ENCODE measurements around the gene PRRX2.
"Not testable (repeated sequence)": the region's sequence is repeated elsewhere in the genome, so short reads cannot be mapped to it uniquely, and the experiment has no call there.

PRRX2 gene

GRCh38 chr9:129735546-129735945 is 70.1 kb downstream of the PRRX2 start:
- DNase-seq (ENCODE audit: low read depth): no peak

GRCh38 chr9:129736334-129736733 is 70.9 kb downstream of the PRRX2 start:
- no peak for DNase-seq (ENCODE audit: low read depth)

GRCh38 chr9:129737479-129738274 is 72.2 kb downstream of the PRRX2 start:
- no peak for DNase-seq (ENCODE audit: low read depth)

GRCh38 chr9:129739432-129739831 is 74.0 kb downstream of the PRRX2 start:
- DNase-seq (ENCODE audit: low read depth): no peak

DNA sequence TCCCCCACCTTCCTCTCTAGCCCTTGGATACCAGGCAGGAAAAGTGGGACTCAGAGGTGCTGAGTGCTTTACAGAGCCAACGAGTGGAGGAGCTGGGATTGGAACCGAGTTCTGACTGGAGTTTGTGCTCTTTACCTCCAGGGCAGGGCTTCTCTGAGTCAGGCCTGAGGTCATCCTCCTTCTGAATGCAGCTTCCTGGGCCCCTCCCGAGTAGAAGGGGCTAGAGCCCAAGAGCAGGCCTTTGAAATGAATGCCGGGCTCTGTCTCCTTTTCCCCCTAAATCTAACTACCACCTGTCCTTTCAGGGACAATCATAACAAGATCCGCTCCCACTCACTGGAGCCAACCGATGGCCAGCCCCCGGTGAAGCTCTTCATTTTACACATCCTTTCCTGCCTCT is 74.7 kb downstream of the PRRX2 start:
- no peak for DNase-seq (ENCODE audit: low read depth)

DNA sequence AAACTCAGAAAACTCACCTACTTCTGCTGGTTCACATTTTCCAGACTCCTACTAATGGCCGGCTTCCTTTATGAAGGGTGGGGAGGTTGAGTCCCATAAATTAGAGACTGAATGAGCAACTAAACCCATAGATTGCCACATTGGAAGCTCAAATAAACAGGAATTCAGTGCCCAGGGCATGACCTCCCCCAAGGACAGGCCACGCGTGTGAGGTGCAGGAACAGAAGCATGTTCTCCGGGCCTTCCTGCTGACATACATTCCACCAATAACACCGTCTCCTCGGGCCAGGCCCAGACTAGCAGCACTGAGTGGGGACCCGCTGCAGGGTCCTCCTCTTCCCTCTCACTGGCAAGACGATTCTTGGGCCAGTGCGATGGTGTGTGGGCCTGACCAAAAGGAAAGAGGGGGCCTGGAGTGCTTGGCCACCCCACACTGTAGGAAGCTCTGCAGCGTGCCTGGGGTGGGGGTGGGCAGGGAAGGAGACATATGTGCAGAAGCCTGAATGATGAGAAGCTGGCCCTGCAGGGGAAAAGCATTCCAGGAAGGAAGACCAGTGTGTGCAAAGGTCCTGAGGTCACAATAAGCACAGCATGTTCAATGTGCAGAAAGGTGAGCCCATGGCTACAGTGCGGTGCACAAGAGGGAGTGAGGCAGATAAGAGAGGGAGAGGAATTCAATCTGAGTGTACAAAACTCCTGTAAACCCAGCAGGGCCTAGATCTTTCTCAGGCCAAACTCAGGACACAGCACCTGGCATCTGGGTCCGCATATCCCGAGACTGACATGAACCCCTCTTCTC is 75.4 kb downstream of the PRRX2 start:
- no peak for DNase-seq (ENCODE audit: low read depth)

GRCh38 chr9:129745200-129745599 is 79.8 kb downstream of the PRRX2 start:
- no peak for DNase-seq (ENCODE audit: low read depth)

GRCh38 chr9:129746092-129746777 is 80.8 kb downstream of the PRRX2 start:
- no peak for DNase-seq (ENCODE audit: low read depth)

- no peak for DNase-seq (ENCODE audit: low read depth)
Measured at GRCh38 chr9:129748249-129748648, 82.8 kb downstream of the PRRX2 start.

DNA sequence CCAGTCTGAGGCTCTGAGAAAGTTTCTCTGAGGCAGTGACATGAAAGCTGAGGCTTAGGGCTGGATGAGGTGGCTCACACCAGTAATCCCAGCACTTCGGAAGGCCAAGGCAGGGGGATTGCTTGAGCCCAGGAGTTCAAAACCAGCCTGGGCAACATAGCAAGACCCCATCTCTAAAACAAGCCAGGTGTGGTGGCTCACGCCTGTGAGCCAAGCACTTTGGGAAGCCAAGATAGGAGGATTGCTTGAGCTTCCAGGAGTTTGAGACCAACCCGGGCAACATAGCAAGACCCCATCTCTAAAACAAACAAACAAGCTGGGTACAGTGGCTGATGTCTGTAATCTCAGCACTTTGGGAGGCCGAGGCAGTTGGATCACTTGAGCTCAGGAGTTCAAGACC is 83.6 kb downstream of the PRRX2 start:
- not testable (repeated sequence) for DNase-seq (ENCODE audit: low read depth)

- no peak for DNase-seq (ENCODE audit: low read depth)
Measured at GRCh38 chr9:129749575-129749974, 84.1 kb downstream of the PRRX2 start.

GRCh38 chr9:129750013-129750638 is 84.7 kb downstream of the PRRX2 start:
- no peak for DNase-seq (ENCODE audit: low read depth)

DNA sequence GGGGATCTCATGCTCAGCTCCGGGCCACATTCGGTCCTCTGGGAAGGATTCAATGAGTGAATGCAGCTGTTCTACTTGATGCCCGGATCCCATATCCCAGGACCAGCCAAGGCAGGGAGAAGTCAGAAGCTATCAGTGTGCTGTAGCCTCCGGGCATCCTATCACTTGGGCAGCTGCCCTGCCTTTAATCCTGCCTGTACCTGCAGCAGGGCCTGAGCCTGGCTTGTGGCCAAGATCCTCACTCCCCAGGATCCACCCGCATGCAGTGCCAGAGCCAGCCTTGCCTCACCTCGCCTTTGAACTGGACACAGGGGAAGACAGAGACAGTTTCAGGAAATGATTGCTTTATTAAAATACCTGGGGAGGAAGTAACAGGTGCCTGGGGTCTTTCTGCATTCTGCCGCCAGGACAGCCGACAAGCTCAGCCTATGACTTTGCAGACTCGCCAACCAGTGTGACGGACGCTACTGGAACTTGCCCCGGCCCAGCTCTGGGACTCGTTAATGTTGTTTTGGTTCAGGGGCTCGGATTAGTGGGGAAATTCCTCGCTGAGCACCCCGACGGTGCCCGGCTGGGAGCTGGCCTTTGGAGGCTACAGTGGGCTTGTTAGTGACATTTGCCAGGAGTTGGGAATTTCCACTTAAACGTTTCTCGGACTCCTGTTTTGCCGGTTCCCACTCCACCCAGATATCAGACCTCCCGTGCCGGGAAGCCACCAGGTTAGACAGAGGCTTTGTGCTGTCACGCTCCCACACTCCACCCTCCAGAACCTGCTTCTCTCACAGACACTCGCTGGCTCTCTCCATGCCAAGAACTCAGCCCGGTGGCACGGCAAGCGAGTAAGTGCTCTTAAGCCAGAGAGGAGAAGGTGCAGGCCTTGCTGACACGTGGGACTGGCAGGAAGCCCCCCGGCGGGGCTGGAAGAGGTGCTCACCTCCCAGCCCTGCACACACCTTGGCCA is 86.7 kb downstream of the PRRX2 start:
- DNase-seq (ENCODE audit: low read depth): no peak

DNA sequence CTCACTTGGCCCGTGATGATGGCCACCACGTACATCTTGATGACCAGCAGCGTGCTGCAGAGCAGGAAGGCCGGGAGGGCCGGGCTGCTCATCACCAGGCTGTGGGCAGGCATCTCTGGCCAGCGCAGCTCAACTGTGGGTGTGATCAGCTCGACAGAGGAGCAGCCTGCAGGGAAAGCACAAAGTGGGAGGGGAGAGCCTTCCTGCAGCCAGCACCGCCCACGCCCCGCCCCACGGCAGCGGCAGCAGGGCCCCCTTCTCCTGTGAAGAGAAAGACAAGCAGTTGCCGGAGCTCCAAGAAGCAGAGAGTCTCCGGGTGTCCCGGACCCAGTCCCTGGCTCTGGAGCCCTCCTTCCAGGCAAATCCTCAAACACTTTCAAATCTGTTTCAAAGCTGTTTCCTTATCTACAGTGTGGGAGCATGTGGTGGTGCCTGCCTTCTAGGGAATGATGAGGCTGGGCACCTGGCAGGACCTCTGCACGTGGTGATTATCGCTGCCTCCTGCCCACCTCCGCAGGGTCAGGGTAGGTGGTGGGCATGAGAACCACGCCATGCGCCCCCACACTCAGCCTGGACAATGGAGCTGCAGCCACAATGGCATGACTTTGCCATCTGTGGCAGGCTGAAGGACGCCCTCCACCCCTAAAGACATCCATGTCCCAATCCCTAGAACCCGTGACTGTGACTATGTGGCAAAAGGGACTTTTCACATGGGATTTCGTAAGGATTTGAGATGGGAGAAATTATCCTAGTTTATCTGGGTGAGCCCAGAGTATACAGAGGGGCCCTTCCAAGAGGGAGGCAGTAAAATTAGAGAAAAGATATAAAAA is 87.7 kb downstream of the PRRX2 start, which contains the start of gene PTGES:
Gene PTGES (minus strand): TSS at position 143 of the 830 bp plus-strand sequence. CDS start 30 bp downstream, at position 113.
- peak; percentile 25 for DNase-seq (ENCODE audit: low read depth)

- DNase-seq (ENCODE audit: low read depth): no peak
Measured at GRCh38 chr9:129755151-129755550, 89.7 kb downstream of the PRRX2 start.

DNA sequence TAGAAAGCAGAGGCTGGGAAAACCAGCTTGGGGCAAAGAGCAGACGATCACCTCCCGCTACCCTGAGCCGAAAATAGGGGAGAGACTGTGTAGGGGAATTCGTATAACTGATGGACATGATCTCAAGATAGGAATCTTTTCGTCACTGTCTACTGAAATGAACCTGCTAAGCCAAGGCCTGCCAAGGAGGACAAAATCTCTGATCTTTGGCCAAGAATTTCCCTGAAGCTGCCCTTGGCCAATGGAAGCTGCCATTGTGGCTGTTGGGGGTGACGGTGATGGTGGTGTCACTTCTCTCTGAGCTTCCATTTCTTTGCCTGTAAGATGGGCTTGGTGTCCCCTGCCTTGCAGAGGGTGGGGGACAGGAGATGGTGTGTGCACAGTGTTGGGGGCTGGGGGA is 90.7 kb downstream of the PRRX2 start:
- DNase-seq (ENCODE audit: low read depth): no peak

DNA sequence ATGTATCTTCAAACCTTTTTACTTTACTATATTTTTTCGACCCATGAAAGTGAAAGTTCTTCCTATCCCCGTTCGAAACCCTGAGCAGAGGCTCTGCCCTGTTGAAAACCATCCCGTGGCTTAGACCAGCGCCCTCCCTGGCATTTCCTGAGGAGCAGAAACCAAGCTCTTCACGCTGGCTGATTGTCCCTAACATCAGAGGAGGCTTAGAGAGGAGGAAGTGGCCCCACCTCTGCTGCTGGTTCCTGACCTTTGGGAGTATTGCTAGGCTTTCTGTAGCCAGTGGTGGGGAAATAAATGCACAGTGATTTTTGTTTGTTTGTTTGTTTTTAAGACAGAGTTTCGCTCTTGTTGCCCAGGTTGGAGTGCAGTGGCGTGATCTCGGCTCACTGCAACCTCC is 91.6 kb downstream of the PRRX2 start:
- no peak for DNase-seq (ENCODE audit: low read depth)

DNA sequence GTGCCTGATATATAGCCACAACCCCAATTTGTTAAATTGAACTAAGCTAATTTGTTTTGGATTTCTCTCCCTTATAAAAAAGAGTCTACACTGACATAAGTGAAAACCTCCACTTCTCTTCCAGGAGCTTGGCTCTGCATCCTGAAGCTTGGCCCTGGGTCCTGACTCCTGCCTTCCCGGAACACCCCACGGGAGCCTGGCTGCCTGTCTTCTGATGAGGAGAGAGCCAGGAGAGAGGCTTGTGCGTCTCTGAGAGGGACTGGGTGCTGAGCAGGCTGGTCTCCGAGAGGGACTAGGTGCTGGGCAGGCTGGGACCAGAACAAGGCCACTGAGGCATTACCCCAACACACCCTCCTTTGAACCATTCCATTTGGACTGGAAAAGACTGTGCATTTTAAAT is 93.9 kb downstream of the PRRX2 start:
- DNase-seq (ENCODE audit: low read depth): no peak

- DNase-seq (ENCODE audit: low read depth): no peak
Measured at GRCh38 chr9:129759804-129760502, 94.5 kb downstream of the PRRX2 start.

Data from HS-5 (cell line).